Vagina (tissue), 2 donors: ENCODE data around the gene SRSF9. TPM values are rescaled to one million over a fixed set of nuclear protein-coding genes. Genes with fewer than 3 reads are reported as not detected.
A peak's percentile ranks its signal among the peaks of the same experiment; 100 is the strongest.
"Not testable (repeated sequence)": the region's sequence is repeated elsewhere in the genome, so short reads cannot be mapped to it uniquely, and the experiment has no call there.

Experiments used
- DNase-seq, 2 donors: peaks; one replicate each; pipeline ENCODE4 v3.0.0-alpha.2; 2017; ENCODE audit errors: extremely low spot score in 2 of 2
- H3K27ac ChIP-seq: fragments of 200-600 bp; sonication (generic); one replicate; pipeline ENCODE4 v1.5.1; 2019
- H3K27me3 ChIP-seq: fragments of 200-600 bp; sonication (generic); one replicate; pipeline ENCODE4 v1.5.1; 2019
- H3K36me3 ChIP-seq, 2 donors: fragments of 200-600 bp; sonication (generic); one replicate each; pipeline ENCODE4 v1.5.1; 2017 to 2019
- H3K4me1 ChIP-seq: fragments of 200-600 bp; sonication (generic); one replicate; pipeline ENCODE4 v1.5.1; 2019
- H3K4me3 ChIP-seq, 2 donors: fragments of 200-600 bp; sonication (generic); 1 replicate in 1 of 2; 2 replicates in 1 of 2; pipeline ENCODE4 v1.5.1; 2016 to 2019
- H3K9me3 ChIP-seq: fragments of 200-600 bp; sonication (generic); one replicate; pipeline ENCODE4 v1.5.1; 2019
- POLR2A ChIP-seq, 2 donors: fragments of 450-650 bp; IDR thresholded peaks; one replicate each; pipeline ENCODE4 v1.6.1; 2017; ENCODE audit warnings: antibody characterized with exemption in 2 of 2, mild to moderate bottlenecking in 2 of 2, moderate library complexity in 2 of 2
- POLR2AphosphoS5 ChIP-seq, 2 donors: sonication (generic); formaldehyde crosslinking; IDR thresholded peaks; one replicate each; pipeline ENCODE4 v1.9.0; 2017; ENCODE audit warnings: antibody characterized with exemption in 2 of 2, mild to moderate bottlenecking in 2 of 2, low read depth in 1 of 2; ENCODE audit not compliant: insufficient read depth in 1 of 2
- intact Hi-C: fragments of 100-400 bp; cut with DNase I; formaldehyde crosslinking; loops from one replicate; pipeline ENCODE4 v1.15.1; 2023
- total RNA-seq: library from RNA; depleted of rRNA; stranded (reverse); fragments of >200 nt; gene quantifications from one replicate; pipeline ENCODE4 v1.2.3, GENCODE V29; 2016
- TF ChIP-seq, protein P1 (sequence below), 3 experiments: fragments of 450-650 bp in 2 of 3; fragments of 200-600 bp in 1 of 3; sonication (generic) in 1 of 3; IDR thresholded peaks; one replicate each; pipeline ENCODE4 v1.5.1; 2017 to 2019; ENCODE audit warnings: antibody characterized with exemption in 3 of 3, mild to moderate bottlenecking in 2 of 3, moderate library complexity in 2 of 3

The SRSF9 gene
- total RNA-seq, 1 donor from 2014 or later: 105 TPM

DNA sequence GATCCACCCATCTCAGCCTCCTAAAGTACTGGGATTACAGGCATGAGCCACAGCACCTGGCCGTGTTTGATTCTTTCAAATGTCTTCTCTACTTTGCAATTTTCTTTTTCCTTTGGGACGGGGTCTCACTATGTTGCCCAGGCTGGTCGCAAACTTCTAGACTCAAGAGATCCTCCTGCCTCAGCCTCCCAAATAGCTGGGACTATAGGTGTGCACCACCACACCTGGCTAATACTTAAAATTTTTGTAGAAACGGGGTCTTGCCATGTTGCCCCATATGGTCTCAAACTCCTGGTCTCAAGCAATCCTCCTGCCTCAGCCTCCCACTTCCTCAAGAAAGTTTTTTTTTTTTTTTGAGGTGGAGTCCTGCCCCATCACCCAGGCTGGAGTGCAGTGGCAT, 21.6 kb downstream of the SRSF9 start:
- Histone ChIP-seq H3K27ac (no peak overlapping the region), H3K27me3 (no peaks in the 10 kb centered on the region), H3K36me3 (peaks cover 0 to 16% of the 10 kb centered on the region in 2 donors), H3K4me3 (no peak overlapping the region), H3K4me1 (peaks cover 38% of the 10 kb centered on the region), H3K9me3 (no peaks in the 10 kb centered on the region)
- no peak for DNase-seq
- TF ChIP-seq POLR2A (IDR thresholded peaks at IDR 0.05): no peak
- TF ChIP-seq, protein P1, sequence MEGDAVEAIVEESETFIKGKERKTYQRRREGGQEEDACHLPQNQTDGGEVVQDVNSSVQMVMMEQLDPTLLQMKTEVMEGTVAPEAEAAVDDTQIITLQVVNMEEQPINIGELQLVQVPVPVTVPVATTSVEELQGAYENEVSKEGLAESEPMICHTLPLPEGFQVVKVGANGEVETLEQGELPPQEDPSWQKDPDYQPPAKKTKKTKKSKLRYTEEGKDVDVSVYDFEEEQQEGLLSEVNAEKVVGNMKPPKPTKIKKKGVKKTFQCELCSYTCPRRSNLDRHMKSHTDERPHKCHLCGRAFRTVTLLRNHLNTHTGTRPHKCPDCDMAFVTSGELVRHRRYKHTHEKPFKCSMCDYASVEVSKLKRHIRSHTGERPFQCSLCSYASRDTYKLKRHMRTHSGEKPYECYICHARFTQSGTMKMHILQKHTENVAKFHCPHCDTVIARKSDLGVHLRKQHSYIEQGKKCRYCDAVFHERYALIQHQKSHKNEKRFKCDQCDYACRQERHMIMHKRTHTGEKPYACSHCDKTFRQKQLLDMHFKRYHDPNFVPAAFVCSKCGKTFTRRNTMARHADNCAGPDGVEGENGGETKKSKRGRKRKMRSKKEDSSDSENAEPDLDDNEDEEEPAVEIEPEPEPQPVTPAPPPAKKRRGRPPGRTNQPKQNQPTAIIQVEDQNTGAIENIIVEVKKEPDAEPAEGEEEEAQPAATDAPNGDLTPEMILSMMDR (IDR thresholded peaks at IDR 0.05): no peak
- no peak for TF ChIP-seq POLR2AphosphoS5 (IDR thresholded peaks at IDR 0.05; ENCODE audit: insufficient read depth in 1 of 2, low read depth in 1 of 2)
- intact Hi-C loops: no loop called here

DNA sequence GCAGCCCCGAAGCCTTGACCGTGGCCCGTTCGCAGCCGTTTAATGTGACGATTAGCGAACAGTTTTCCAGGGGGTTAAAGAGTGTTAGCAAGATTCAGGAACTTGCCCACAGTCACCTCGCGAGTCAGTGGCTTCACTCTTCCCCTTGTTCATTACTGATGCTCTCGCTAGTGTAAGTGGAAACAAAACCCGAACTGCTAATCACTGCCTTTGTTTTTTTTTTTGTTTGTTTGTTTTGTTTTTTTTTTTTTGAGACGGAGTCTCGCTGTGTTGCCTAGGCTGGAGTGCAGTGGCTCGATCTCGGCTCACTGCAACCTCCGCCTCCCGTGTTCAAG, 22.7 kb downstream of the SRSF9 start:
- peaks cover 38% of the 10 kb centered on the region for H3K4me1 ChIP-seq
- peaks cover 0 to 19% of the 10 kb centered on the region in 2 donors for H3K36me3 ChIP-seq

DNA sequence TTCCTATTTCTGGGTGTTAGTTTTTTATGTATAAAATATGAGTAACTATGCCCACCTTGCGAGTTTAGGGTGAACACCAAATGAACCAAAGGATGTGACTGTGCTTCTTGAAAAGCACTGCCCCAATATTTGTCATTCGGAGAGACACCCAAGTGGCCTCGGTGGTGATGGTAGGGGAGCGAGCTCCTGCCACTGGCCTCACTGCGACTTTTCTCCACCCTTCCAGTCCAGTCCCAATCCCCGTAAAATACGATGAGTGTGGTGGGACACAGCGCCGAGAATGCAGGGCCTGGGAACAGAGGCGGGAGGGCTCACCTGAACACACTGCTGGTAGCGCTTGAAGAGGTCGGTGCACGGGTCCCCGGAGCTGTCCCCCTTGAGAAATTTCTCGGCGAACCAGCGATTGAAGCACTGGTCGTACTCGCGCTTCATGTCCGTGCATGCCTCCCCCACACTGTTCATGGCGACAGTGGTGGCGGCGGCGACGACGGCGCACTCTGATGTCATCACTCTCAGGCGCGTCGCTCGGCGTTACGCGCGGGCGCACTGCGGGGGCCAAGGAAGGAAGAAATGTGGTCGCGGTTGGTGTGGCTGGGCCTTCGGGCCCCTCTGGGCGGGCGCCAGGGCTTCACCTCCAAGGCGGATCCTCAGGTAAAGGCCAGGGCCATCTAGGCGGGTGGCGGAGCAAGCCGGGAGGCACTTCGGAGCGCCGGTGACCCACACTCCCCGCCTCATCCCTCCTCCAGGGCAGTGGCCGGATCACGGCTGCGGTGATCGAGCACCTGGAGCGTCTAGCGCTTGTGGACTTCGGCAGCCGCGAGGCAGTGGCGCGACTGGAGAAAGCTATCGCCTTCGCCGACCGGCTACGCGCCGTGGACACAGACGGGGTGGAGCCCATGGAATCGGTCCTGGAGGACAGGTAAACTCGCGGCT, 23.4 kb downstream of the SRSF9 start, which contains the start of the genes GATC and TRIAP1:
Gene GATC, plus strand, starts transcription at position 534 of the 933 bp plus-strand sequence. Its CDS starts 37 bp downstream, at position 571.
Gene TRIAP1, minus strand, starts transcription at position 474 of the 933 bp plus-strand sequence. Its CDS starts 12 bp downstream, at position 462.
- H3K4me1 ChIP-seq: peaks cover 38% of the 10 kb centered on the region
- DNase-seq: peak in 1 of 2 donors; percentile 90

More for the DNA sequence above, 22.7 kb downstream of the SRSF9 start:
- H3K27me3 ChIP-seq, H3K9me3 ChIP-seq, DNase-seq, intact Hi-C loops: not testable (repeated sequence)
- H3K27ac ChIP-seq: peak overlapping the region; percentile 81
- H3K4me3 ChIP-seq: peak overlapping the region; percentile 70 to 97

DNA sequence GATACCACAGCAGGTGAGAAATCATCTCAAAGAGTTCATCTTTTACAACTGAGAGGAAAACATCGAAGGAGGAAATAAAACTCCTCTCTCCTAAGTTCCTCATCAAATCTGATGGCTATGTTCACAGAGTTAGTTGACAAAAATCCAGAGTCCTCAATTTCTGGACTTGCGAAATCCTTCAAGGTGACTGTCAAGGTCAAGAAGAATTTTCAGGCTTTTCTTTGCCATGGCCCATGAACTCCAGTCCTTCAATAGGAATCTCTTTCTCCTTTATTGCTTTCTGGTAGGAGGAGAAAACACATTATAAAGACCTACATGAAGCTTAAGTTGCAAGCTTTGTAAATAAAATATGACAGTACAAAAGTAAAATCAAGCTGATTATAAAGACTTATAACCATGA, 24.9 kb downstream of the SRSF9 start:
- peaks cover 43% of the 10 kb centered on the region for H3K4me1 ChIP-seq

More for the DNA sequence above, 23.4 kb downstream of the SRSF9 start, which contains the start of the genes GATC and TRIAP1:
- Histone ChIP-seq H3K36me3 (peaks cover 0 to 19% of the 10 kb centered on the region in 2 donors), H3K4me3 (peak within 1 kb of the TSS; percentile 70 to 97), H3K9me3 (no peaks in the 10 kb centered on the region), H3K27me3 (no peaks in the 10 kb centered on the region), H3K27ac (peak within 1 kb of the TSS; percentile 81)
- intact Hi-C loops: no loop called here
- peak in 1 of 2 donors; percentile 31 for TF ChIP-seq POLR2A (IDR thresholded peaks at IDR 0.05)
- peak; percentile 92 to 97 for TF ChIP-seq POLR2AphosphoS5 (IDR thresholded peaks at IDR 0.05; ENCODE audit: insufficient read depth in 1 of 2, low read depth in 1 of 2)
- TF ChIP-seq, protein P1 (IDR thresholded peaks at IDR 0.05): peak in 1 of 3 experiments; percentile 21

DNA sequence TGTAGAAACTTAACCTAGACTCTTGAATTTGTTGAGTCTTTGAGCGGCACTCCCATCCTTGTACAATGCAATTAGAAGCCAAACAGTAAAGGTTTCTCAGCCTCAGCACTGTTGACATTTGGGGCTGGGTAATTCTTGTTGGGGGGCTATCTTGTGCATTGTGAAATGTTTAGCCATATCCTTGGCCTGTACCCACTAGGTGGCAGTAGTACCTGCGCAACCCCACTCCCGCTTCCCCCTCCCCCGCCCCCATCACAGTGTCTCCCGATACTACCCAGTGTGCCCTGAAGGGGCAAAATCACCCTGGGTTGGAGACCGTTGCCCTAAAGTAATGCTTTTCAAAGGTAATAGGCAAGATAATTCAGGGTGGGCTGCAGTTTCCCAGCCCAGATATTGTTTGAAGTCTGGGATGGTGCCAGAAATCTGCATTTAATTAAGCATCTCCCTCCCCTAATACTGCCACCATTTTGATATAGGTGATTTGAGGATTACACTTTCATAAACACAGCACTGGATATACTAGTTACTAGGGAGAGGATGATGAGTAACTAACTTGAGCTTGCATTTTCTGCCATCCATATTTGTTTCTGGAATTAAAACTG, 29.8 kb downstream of the SRSF9 start:
- DNase-seq: no peak
- intact Hi-C loops: no loop called here
- H3K36me3 ChIP-seq: peaks cover 0 to 20% of the 10 kb centered on the region in 2 donors
- no peaks in the 10 kb centered on the region for H3K9me3 ChIP-seq
- H3K27me3 ChIP-seq: no peaks in the 10 kb centered on the region
- no peak overlapping the region for H3K4me3 ChIP-seq
- H3K27ac ChIP-seq: no peak overlapping the region
- peaks cover 18% of the 10 kb centered on the region for H3K4me1 ChIP-seq
- TF ChIP-seq POLR2AphosphoS5 (IDR thresholded peaks at IDR 0.05; ENCODE audit: insufficient read depth in 1 of 2, low read depth in 1 of 2) (no peak), POLR2A (IDR thresholded peaks at IDR 0.05) (no peak)
- TF ChIP-seq, protein P1 (IDR thresholded peaks at IDR 0.05): no peak

More for the DNA sequence above, 24.9 kb downstream of the SRSF9 start:
- Histone ChIP-seq H3K9me3 (no peaks in the 10 kb centered on the region), H3K4me3 (no peak overlapping the region), H3K27me3 (no peaks in the 10 kb centered on the region), H3K36me3 (peaks cover 0 to 24% of the 10 kb centered on the region in 2 donors), H3K27ac (no peak overlapping the region)
- TF ChIP-seq, protein P1 (IDR thresholded peaks at IDR 0.05): no peak
- TF ChIP-seq POLR2A (IDR thresholded peaks at IDR 0.05) (no peak), POLR2AphosphoS5 (IDR thresholded peaks at IDR 0.05; ENCODE audit: insufficient read depth in 1 of 2, low read depth in 1 of 2) (no peak)
- no peak for DNase-seq
- intact Hi-C loops: no loop called here
